ENCODE measurements around the gene PDP2.

PDP2 gene

GRCh38 chr16:66853261-66854139, 26.8 kb upstream of the PDP2 start:
- Histone ChIP-seq H3K9ac (ENCODE audit: low read length) (no peak overlapping the region), H2AFZ (ENCODE audit: low read depth, low read length) (no peak overlapping the region), H3K9me3 (ENCODE audit: insufficient read depth, low read length) (no peaks in the 10 kb centered on the region), H3K4me2 (ENCODE audit: low read length) (no peak overlapping the region), H3K27ac (ENCODE audit: low read length) (no peak overlapping the region), H3K4me1 (ENCODE audit: low read length) (peaks cover 8% of the 10 kb centered on the region), H3K27me3 (ENCODE audit: low read depth, low read length) (0 out of 2 replicates have a peak, but pooled peaks cover 3% of the 10 kb centered on the region), H3K79me2 (ENCODE audit: low read length) (no peaks in the 10 kb centered on the region), H4K20me1 (ENCODE audit: insufficient read depth, low read length) (no peaks in the 10 kb centered on the region), H3K4me3 (ENCODE audit: low read length) (no peak overlapping the region), H3K36me3 (replicated peaks; ENCODE audit: low read depth, low read length) (no peaks in the 10 kb centered on the region)
- TF ChIP-seq, protein P1, sequence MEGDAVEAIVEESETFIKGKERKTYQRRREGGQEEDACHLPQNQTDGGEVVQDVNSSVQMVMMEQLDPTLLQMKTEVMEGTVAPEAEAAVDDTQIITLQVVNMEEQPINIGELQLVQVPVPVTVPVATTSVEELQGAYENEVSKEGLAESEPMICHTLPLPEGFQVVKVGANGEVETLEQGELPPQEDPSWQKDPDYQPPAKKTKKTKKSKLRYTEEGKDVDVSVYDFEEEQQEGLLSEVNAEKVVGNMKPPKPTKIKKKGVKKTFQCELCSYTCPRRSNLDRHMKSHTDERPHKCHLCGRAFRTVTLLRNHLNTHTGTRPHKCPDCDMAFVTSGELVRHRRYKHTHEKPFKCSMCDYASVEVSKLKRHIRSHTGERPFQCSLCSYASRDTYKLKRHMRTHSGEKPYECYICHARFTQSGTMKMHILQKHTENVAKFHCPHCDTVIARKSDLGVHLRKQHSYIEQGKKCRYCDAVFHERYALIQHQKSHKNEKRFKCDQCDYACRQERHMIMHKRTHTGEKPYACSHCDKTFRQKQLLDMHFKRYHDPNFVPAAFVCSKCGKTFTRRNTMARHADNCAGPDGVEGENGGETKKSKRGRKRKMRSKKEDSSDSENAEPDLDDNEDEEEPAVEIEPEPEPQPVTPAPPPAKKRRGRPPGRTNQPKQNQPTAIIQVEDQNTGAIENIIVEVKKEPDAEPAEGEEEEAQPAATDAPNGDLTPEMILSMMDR (IDR thresholded peaks at IDR 0.05; ENCODE audit: low read depth, low read length), result no peak
- TF ChIP-seq EZH2phosphoT487 (IDR thresholded peaks at IDR 0.05; ENCODE audit: low read depth), result no peak

GRCh38 chr16:66856184-66856730, 24.1 kb upstream of the PDP2 start:
- Histone ChIP-seq H3K27me3 (ENCODE audit: low read depth, low read length) (0 out of 2 replicates have a peak, but pooled peaks cover 3% of the 10 kb centered on the region), H3K9me3 (ENCODE audit: insufficient read depth, low read length) (no peaks in the 10 kb centered on the region), H3K27ac (ENCODE audit: low read length) (no peak overlapping the region), H3K36me3 (replicated peaks; ENCODE audit: low read depth, low read length) (no peaks in the 10 kb centered on the region), H3K4me2 (ENCODE audit: low read length) (no peak overlapping the region), H2AFZ (ENCODE audit: low read depth, low read length) (no peak overlapping the region), H3K79me2 (ENCODE audit: low read length) (no peaks in the 10 kb centered on the region), H3K9ac (ENCODE audit: low read length) (no peak overlapping the region), H4K20me1 (ENCODE audit: insufficient read depth, low read length) (no peaks in the 10 kb centered on the region), H3K4me3 (ENCODE audit: low read length) (no peak overlapping the region), H3K4me1 (ENCODE audit: low read length) (peaks cover 4% of the 10 kb centered on the region; the same call in 1 of the 2 replicates)
- no peak for TF ChIP-seq EZH2phosphoT487 (IDR thresholded peaks at IDR 0.05; ENCODE audit: low read depth)
- TF ChIP-seq, protein P1 (IDR thresholded peaks at IDR 0.05; ENCODE audit: low read depth, low read length), result no peak

- H3K27me3 ChIP-seq (ENCODE audit: low read depth, low read length), result 0 out of 2 replicates have a peak, but pooled peaks cover 3% of the 10 kb centered on the region
- no peak for TF ChIP-seq EZH2phosphoT487 (IDR thresholded peaks at IDR 0.05; ENCODE audit: low read depth)
- TF ChIP-seq, protein P1 (IDR thresholded peaks at IDR 0.05; ENCODE audit: low read depth, low read length), result no peak
Observed at GRCh38 chr16:66856801-66857200, 23.5 kb upstream of the PDP2 start.

GRCh38 chr16:66857437-66857836, 22.9 kb upstream of the PDP2 start:
- Histone ChIP-seq H2AFZ (ENCODE audit: low read depth, low read length) (no peak overlapping the region), H3K4me1 (ENCODE audit: low read length) (peaks cover 4% of the 10 kb centered on the region; the same call in 1 of the 2 replicates), H3K9me3 (ENCODE audit: insufficient read depth, low read length) (no peaks in the 10 kb centered on the region), H3K9ac (ENCODE audit: low read length) (no peak overlapping the region), H3K4me2 (ENCODE audit: low read length) (no peak overlapping the region), H3K79me2 (ENCODE audit: low read length) (no peaks in the 10 kb centered on the region), H3K27ac (ENCODE audit: low read length) (no peak overlapping the region), H3K36me3 (replicated peaks; ENCODE audit: low read depth, low read length) (no peaks in the 10 kb centered on the region), H3K4me3 (ENCODE audit: low read length) (no peak overlapping the region), H3K27me3 (ENCODE audit: low read depth, low read length) (0 out of 2 replicates have a peak, but pooled peaks cover 3% of the 10 kb centered on the region), H4K20me1 (ENCODE audit: insufficient read depth, low read length) (no peaks in the 10 kb centered on the region)
- no peak for TF ChIP-seq EZH2phosphoT487 (IDR thresholded peaks at IDR 0.05; ENCODE audit: low read depth)
- TF ChIP-seq, protein P1 (IDR thresholded peaks at IDR 0.05; ENCODE audit: low read depth, low read length), result no peak

More at GRCh38 chr16:66856801-66857200, 23.5 kb upstream of the PDP2 start:
- no peak overlapping the region for H3K4me3 ChIP-seq (ENCODE audit: low read length)
- no peaks in the 10 kb centered on the region for H3K79me2 ChIP-seq (ENCODE audit: low read length)
- no peaks in the 10 kb centered on the region for H4K20me1 ChIP-seq (ENCODE audit: insufficient read depth, low read length)
- H3K4me2 ChIP-seq (ENCODE audit: low read length), result no peak overlapping the region
- H3K9me3 ChIP-seq (ENCODE audit: insufficient read depth, low read length), result no peaks in the 10 kb centered on the region
- H3K9ac ChIP-seq (ENCODE audit: low read length), result no peak overlapping the region
- no peak overlapping the region for H2AFZ ChIP-seq (ENCODE audit: low read depth, low read length)
- H3K36me3 ChIP-seq (replicated peaks; ENCODE audit: low read depth, low read length), result no peaks in the 10 kb centered on the region
- peaks cover 4% of the 10 kb centered on the region; the same call in 1 of the 2 replicates for H3K4me1 ChIP-seq (ENCODE audit: low read length)
- H3K27ac ChIP-seq (ENCODE audit: low read length), result no peak overlapping the region
